Fibroblast of skin of abdomen (primary cell): ENCODE results near the gene MPZL3.

Source experiments
- DNase-seq: peaks from one replicate; pipeline ENCODE4 v3.0.0-alpha.2; 2013

MPZL3 gene

GRCh38 chr11:118231461-118231860, 20.7 kb downstream of the MPZL3 start:
- DNase-seq = no peak

- DNase-seq = no peak
Measured at GRCh38 chr11:118230088-118230487, 22.1 kb downstream of the MPZL3 start.

GRCh38 chr11:118229274-118229847, 22.8 kb downstream of the MPZL3 start:
- DNase-seq = peak; percentile 50

- DNase-seq = no peak
Measured at GRCh38 chr11:118227865-118228785, 24.0 kb downstream of the MPZL3 start.

- no peak for DNase-seq
Measured at GRCh38 chr11:118226781-118227180, 25.4 kb downstream of the MPZL3 start.

GRCh38 chr11:118226296-118226695, 25.9 kb downstream of the MPZL3 start:
- peak; percentile 59 for DNase-seq

- no peak for DNase-seq
Measured at GRCh38 chr11:118224511-118225188, 27.5 kb downstream of the MPZL3 start, which contains the start of gene JAML. Gene JAML, minus strand, starts transcription at chr11:118225011. Its CDS starts 10,145 bp downstream, at chr11:118214866.

- no peak for DNase-seq
Measured at GRCh38 chr11:118223992-118224391, 28.2 kb downstream of the MPZL3 start.

GRCh38 chr11:118223570-118223969, 28.6 kb downstream of the MPZL3 start:
- DNase-seq = no peak

- DNase-seq = no peak
Measured at GRCh38 chr11:118222437-118222836, 29.7 kb downstream of the MPZL3 start.

GRCh38 chr11:118221419-118221818, 30.7 kb downstream of the MPZL3 start:
- DNase-seq = no peak

- DNase-seq = no peak
Measured at GRCh38 chr11:118219732-118220131, 32.4 kb downstream of the MPZL3 start.

GRCh38 chr11:118219244-118219643, 32.9 kb downstream of the MPZL3 start:
- DNase-seq = no peak

GRCh38 chr11:118217575-118217974, 34.6 kb downstream of the MPZL3 start:
- DNase-seq = no peak

GRCh38 chr11:118216621-118217481, 35.3 kb downstream of the MPZL3 start:
- no peak for DNase-seq

GRCh38 chr11:118215765-118216164, 36.4 kb downstream of the MPZL3 start:
- no peak for DNase-seq

- no peak for DNase-seq
Measured at GRCh38 chr11:118215262-118215661, 36.9 kb downstream of the MPZL3 start.

GRCh38 chr11:118214210-118214914, 37.8 kb downstream of the MPZL3 start:
- no peak for DNase-seq

GRCh38 chr11:118213781-118214180, 38.4 kb downstream of the MPZL3 start:
- DNase-seq = no peak

GRCh38 chr11:118213201-118213600, 39.0 kb downstream of the MPZL3 start:
- DNase-seq = no peak

- no peak for DNase-seq
Measured at GRCh38 chr11:118212781-118213191, 39.4 kb downstream of the MPZL3 start.
